DND-41 (cell line): Measurements from ENCODE around the gene MGAT5.

Experiments
- ATAC-seq: fragments of 200-7000 bp; cut with Tn5 transposase; 3 replicates; pipeline ENCODE4 v1.9.1; 2021; ENCODE audit warnings: low read depth; ENCODE audit not compliant: insufficient read depth
- DNase-seq: peaks from one replicate; pipeline ENCODE4 v3.0.0-alpha.2; 2020
- H2AFZ ChIP-seq: 2 replicates; pipeline ENCODE4 v1.6.0; 2012; ENCODE audit warnings: low read depth, low read length
- H3K27ac ChIP-seq: 2 replicates; pipeline ENCODE4 v1.5.1; 2012; ENCODE audit warnings: low read length, inconsistent platforms
- H3K27me3 ChIP-seq: fragments of 200-600 bp; sonication (generic); 2 replicates; pipeline ENCODE4 v1.6.0; 2012; ENCODE audit warnings: low read length, mild to moderate bottlenecking, inconsistent platforms; ENCODE audit not compliant: insufficient read depth, poor library complexity
- H3K36me3 ChIP-seq: 2 replicates; pipeline ENCODE4 v1.5.1; 2012; ENCODE audit warnings: low read length, inconsistent platforms; ENCODE audit not compliant: insufficient read depth
- H3K4me1 ChIP-seq: 2 replicates; pipeline ENCODE4 v1.5.1; 2012; ENCODE audit warnings: mild to moderate bottlenecking, low read length; ENCODE audit not compliant: insufficient read depth
- H3K4me2 ChIP-seq: 2 replicates; pipeline ENCODE4 v1.6.0; 2012; ENCODE audit warnings: mild to moderate bottlenecking, moderate library complexity, low read length, inconsistent platforms; ENCODE audit not compliant: insufficient read depth
- H3K4me3 ChIP-seq, 2 experiments: fragments of 200-600 bp in 1 of 2; shearing (Covaris generic) in 1 of 2; 2 replicates each; pipeline ENCODE4 v1.5.1; 2012 to 2016; ENCODE audit warnings: inconsistent platforms in 2 of 2, low read length in 2 of 2, mild to moderate bottlenecking in 2 of 2, low read depth in 1 of 2, moderate library complexity in 1 of 2
- H3K79me2 ChIP-seq: 2 replicates; pipeline ENCODE4 v1.6.0; 2012; ENCODE audit warnings: low read length, inconsistent platforms; ENCODE audit not compliant: insufficient read depth
- H3K9ac ChIP-seq: 2 replicates; pipeline ENCODE4 v1.6.0; 2012; ENCODE audit warnings: low read depth, mild to moderate bottlenecking, inconsistent platforms, low read length, moderate library complexity
- H3K9me3 ChIP-seq: 2 replicates; pipeline ENCODE4 v1.5.1; 2012; ENCODE audit warnings: low read length, moderate library complexity, mild to moderate bottlenecking, inconsistent platforms; ENCODE audit not compliant: insufficient read depth, severe bottlenecking
- H4K20me1 ChIP-seq: 2 replicates; pipeline ENCODE4 v1.6.0; 2012; ENCODE audit warnings: low read length; ENCODE audit not compliant: insufficient read depth
- CTCF ChIP-seq: IDR thresholded peaks from 2 replicates; pipeline ENCODE4 v1.5.1; 2012; ENCODE audit warnings: borderline replicate concordance, low read length, moderate library complexity, mild to moderate bottlenecking; ENCODE audit not compliant: poor library complexity, severe bottlenecking; ENCODE audit errors: extremely low read depth
- EZH2 ChIP-seq: IDR thresholded peaks from 3 replicates; pipeline ENCODE4 v1.6.1; 2012; ENCODE audit warnings: borderline replicate concordance, low read depth, mild to moderate bottlenecking, moderate library complexity, low read length, inconsistent platforms; ENCODE audit not compliant: severe bottlenecking

The MGAT5 gene

GRCh38 chr2:134260713-134261112 lies 6.8 kb downstream of the MGAT5 start:
- Histone ChIP-seq H3K9me3 (no peaks in the 10 kb centered on the region), H2AFZ (no peak overlapping the region), H3K9ac (no peak overlapping the region), H3K4me3 (no peak overlapping the region), H3K4me2 (no peak overlapping the region), H3K27ac (peak overlapping the region; percentile 30; the same call in 1 of the 2 replicates), H3K4me1 (peaks cover 39% of the 10 kb centered on the region), H3K36me3 (no peaks in the 10 kb centered on the region; the same call in 1 of the 2 replicates), H3K27me3 (no peaks in the 10 kb centered on the region), H3K79me2 (peaks cover 29% of the 10 kb centered on the region), H4K20me1 (peaks cover 31% of the 10 kb centered on the region)
- no peak for TF ChIP-seq CTCF
- TF ChIP-seq EZH2, result no peak
- ATAC-seq (no peak), DNase-seq (no peak)

GRCh38 chr2:134261398-134262131 lies 7.7 kb downstream of the MGAT5 start:
- peaks cover 31% of the 10 kb centered on the region for H4K20me1 ChIP-seq
- H3K4me1 ChIP-seq, result peaks cover 30% of the 10 kb centered on the region
- H3K4me3 ChIP-seq, result no peak overlapping the region
- TF ChIP-seq CTCF, result no peak
- no peak for TF ChIP-seq EZH2
- no peaks in the 10 kb centered on the region for H3K9me3 ChIP-seq
- H3K27me3 ChIP-seq, result no peaks in the 10 kb centered on the region
- H3K9ac ChIP-seq, result no peak overlapping the region
- no peak overlapping the region for H3K4me2 ChIP-seq
- no peaks in the 10 kb centered on the region; the same call in 1 of the 2 replicates for H3K36me3 ChIP-seq
- ATAC-seq (no peak), DNase-seq (no peak)
- no peak overlapping the region for H2AFZ ChIP-seq
- H3K27ac ChIP-seq, result no peak overlapping the region; the same call in 1 of the 2 replicates
- H3K79me2 ChIP-seq, result peaks cover 29% of the 10 kb centered on the region

GRCh38 chr2:134262684-134263083 lies 8.8 kb downstream of the MGAT5 start:
- no peaks in the 10 kb centered on the region for H3K9me3 ChIP-seq
- H2AFZ ChIP-seq, result no peak overlapping the region
- peaks cover 34% of the 10 kb centered on the region for H4K20me1 ChIP-seq
- peaks cover 31% of the 10 kb centered on the region for H3K79me2 ChIP-seq
- H3K4me2 ChIP-seq, result no peak overlapping the region
- no peaks in the 10 kb centered on the region for H3K27me3 ChIP-seq
- TF ChIP-seq CTCF (no peak), EZH2 (no peak)
- H3K4me1 ChIP-seq, result peaks cover 19% of the 10 kb centered on the region
- H3K9ac ChIP-seq, result no peak overlapping the region
- H3K4me3 ChIP-seq, result no peak overlapping the region
- H3K36me3 ChIP-seq, result no peaks in the 10 kb centered on the region; the same call in none of the 2 replicates
- no peak overlapping the region for H3K27ac ChIP-seq
- no peak for DNase-seq
- ATAC-seq, result no peak
